MM.1S (cell line): ENCODE data around the gene CHMP2A.

Experiments used
- EZH2 ChIP-seq: fragments of 300-600 bp; sonication (generic); optimal IDR thresholded peaks from 2 replicates; pipeline ENCODE3; 2017; ENCODE audit warnings: low read depth, mild to moderate bottlenecking, antibody characterized with exemption, low read length, mixed read lengths
- EZH2phosphoT487 ChIP-seq: fragments of 300-600 bp; sonication (generic); IDR thresholded peaks from 2 replicates; pipeline ENCODE4 v1.6.1; 2018; ENCODE audit warnings: antibody characterized with exemption, low read length
- TF ChIP-seq, protein P1 (sequence below): fragments of 300-600 bp; sonication (generic); IDR thresholded peaks from 2 replicates; pipeline ENCODE4 v1.5.1; 2016; ENCODE audit warnings: antibody characterized with exemption, low read length, mixed read lengths

DNA sequence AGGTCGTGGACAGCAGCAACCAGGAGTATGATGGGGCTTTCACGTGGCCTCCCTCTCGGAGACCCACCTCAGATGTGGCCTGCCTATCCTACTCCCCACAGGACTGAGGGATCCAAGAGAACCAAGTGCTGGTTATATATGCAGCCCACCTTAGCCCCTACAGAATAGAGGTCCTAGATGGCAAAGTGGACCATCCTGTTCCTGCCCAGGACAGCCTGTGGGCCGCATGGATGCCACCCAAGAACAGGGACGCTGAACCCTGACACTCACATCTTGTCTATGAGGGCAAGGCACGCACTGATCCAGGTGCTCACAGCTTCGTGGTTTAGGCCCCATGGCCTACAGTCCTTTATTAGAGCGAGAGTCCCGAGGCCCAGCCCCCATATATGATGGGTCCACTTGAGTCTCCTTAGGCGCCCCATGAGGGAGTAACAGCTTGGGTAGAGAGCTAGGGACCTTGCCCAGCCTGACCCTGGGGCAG is 41.7 kb downstream of the CHMP2A start:
- TF ChIP-seq, protein P1, sequence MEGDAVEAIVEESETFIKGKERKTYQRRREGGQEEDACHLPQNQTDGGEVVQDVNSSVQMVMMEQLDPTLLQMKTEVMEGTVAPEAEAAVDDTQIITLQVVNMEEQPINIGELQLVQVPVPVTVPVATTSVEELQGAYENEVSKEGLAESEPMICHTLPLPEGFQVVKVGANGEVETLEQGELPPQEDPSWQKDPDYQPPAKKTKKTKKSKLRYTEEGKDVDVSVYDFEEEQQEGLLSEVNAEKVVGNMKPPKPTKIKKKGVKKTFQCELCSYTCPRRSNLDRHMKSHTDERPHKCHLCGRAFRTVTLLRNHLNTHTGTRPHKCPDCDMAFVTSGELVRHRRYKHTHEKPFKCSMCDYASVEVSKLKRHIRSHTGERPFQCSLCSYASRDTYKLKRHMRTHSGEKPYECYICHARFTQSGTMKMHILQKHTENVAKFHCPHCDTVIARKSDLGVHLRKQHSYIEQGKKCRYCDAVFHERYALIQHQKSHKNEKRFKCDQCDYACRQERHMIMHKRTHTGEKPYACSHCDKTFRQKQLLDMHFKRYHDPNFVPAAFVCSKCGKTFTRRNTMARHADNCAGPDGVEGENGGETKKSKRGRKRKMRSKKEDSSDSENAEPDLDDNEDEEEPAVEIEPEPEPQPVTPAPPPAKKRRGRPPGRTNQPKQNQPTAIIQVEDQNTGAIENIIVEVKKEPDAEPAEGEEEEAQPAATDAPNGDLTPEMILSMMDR: no peak
- TF ChIP-seq EZH2: no peak
- no peak for TF ChIP-seq EZH2phosphoT487
